Right cardiac atrium (tissue), 5 donors: ENCODE results near the gene GIT2. TPM values are rescaled to one million over a fixed set of nuclear protein-coding genes. Genes with fewer than 3 reads are reported as not detected.

Source experiments
- ATAC-seq, 2 donors: fragments of 200-7000 bp; cut with Tn5 transposase; one replicate each; pipeline versions ENCODE4 v1.8.0 to v1.9.1; 2020; ENCODE audit warnings: moderate library complexity in 2 of 2, mild to moderate bottlenecking in 1 of 2
- DNase-seq, 3 donors: peaks; one replicate each; pipeline ENCODE4 v3.0.0-alpha.2; 2020
- H3K27ac ChIP-seq: one replicate; pipeline ENCODE4 v1.5.1; 2013; ENCODE audit warnings: mild to moderate bottlenecking, low read length, control low read depth, moderate library complexity
- H3K27me3 ChIP-seq: one replicate; pipeline ENCODE4 v1.6.1; 2013; ENCODE audit not compliant: control insufficient read depth, insufficient read depth
- H3K4me1 ChIP-seq: one replicate; pipeline ENCODE4 v1.6.1; 2013; ENCODE audit warnings: low read length; ENCODE audit not compliant: control insufficient read depth, insufficient read depth
- H3K4me3 ChIP-seq: one replicate; pipeline ENCODE4 v1.5.1; 2013; ENCODE audit warnings: low read length, control low read depth
- H3K9me3 ChIP-seq: one replicate; pipeline ENCODE4 v1.6.1; 2013; ENCODE audit warnings: low read length; ENCODE audit not compliant: control insufficient read depth
- WGBS: extraction: QIAGEN DNeasy Blood & Tissue Kit; methylation state at CpG from one replicate; pipeline ENCODE4 v1.1.7; 2013; 5-methylcytosine and 5-hydroxymethylcytosine counted together
- intact Hi-C, 4 donors: fragments of 100-400 bp; cut with DNase I; formaldehyde crosslinking; loops; one replicate each; pipeline versions ENCODE4 v1.11.0 to v1.14.0; 2022 to 2023
- polyA plus RNA-seq: library from polyadenylated mRNA; stranded (reverse); fragments of 200-250 nt; gene quantifications from one replicate; pipeline ENCODE4 v1.2.3, GENCODE V29; 2013
- total RNA-seq, 4 donors: library from RNA; stranded (reverse); fragmentation: NEBNext Ultra II Directional; extraction: Animal tissue kit (Norgen Biotek cat#: 25700); gene quantifications; one replicate each; pipeline ENCODE4 v1.2.1, GENCODE V29; 2021
- donor health status: healthy with polysubstance abuse.
- donor health status: DM: no; HTN: yes; CAD: no.
- donor health status: DM: no; HTN: no; CAD: no.
- donor health status: DM: no; HTN: yes; CAD: no; lungs with severe emphysema.
- donor health status: DM: yes; HTN: yes; CAD: no.

The GIT2 gene
- total and polyA plus RNA-seq, 5 donors, result 17.9 to 44.6 (median 32.3) TPM

- Histone ChIP-seq H3K27ac (no peak overlapping the region), H3K27me3 (no peaks in the 10 kb centered on the region), H3K4me3 (no peak overlapping the region), H3K9me3 (no peaks in the 10 kb centered on the region), H3K4me1 (peaks cover under 1% of the 10 kb centered on the region)
- 94% methylated on average over 7 of the region's 7 CpGs for WGBS
- intact Hi-C loops, result no loop called here
- DNase-seq, result no peak
- no peak for ATAC-seq
Measured at GRCh38 chr12:110005319-110005973, 9.3 kb upstream of the GIT2 start.

- H3K4me3 ChIP-seq, result no peak overlapping the region
- peaks cover 5% of the 10 kb centered on the region for H3K4me1 ChIP-seq
- intact Hi-C loops, result no loop called here
- H3K9me3 ChIP-seq, result no peaks in the 10 kb centered on the region
- WGBS, result 86% methylated on average over 4 of the region's 4 CpGs
- ATAC-seq (no peak), DNase-seq (no peak)
- H3K27ac ChIP-seq, result no peak overlapping the region
- H3K27me3 ChIP-seq, result no peaks in the 10 kb centered on the region
Measured at GRCh38 chr12:110004598-110004997, 8.4 kb upstream of the GIT2 start.

GRCh38 chr12:110002676-110003515, 6.7 kb upstream of the GIT2 start:
- Histone ChIP-seq H3K9me3 (no peaks in the 10 kb centered on the region), H3K4me1 (peaks cover 5% of the 10 kb centered on the region), H3K27me3 (no peaks in the 10 kb centered on the region), H3K27ac (no peak overlapping the region), H3K4me3 (no peak overlapping the region)
- no peak for DNase-seq
- ATAC-seq, result no peak
- intact Hi-C loops, result no loop called here
- WGBS, result 84% methylated on average over 8 of the region's 8 CpGs

- intact Hi-C loops, result no loop called here
- ATAC-seq (no peak), DNase-seq (no peak)
- Histone ChIP-seq H3K4me1 (peaks cover 5% of the 10 kb centered on the region), H3K27me3 (no peaks in the 10 kb centered on the region), H3K27ac (no peak overlapping the region), H3K4me3 (no peak overlapping the region), H3K9me3 (no peaks in the 10 kb centered on the region)
- WGBS, result 88% methylated on average over 4 of the region's 4 CpGs
Measured at GRCh38 chr12:110001596-110001995, 5.4 kb upstream of the GIT2 start.

GRCh38 chr12:109999983-110000505, 3.9 kb upstream of the GIT2 start:
- H3K27ac ChIP-seq, result peak overlapping the region; percentile 7
- H3K9me3 ChIP-seq, result no peaks in the 10 kb centered on the region
- H3K4me1 ChIP-seq, result peaks cover 5% of the 10 kb centered on the region

GRCh38 chr12:109999649-109999971, 3.4 kb upstream of the GIT2 start:
- Histone ChIP-seq H3K27ac (peak overlapping the region; percentile 7), H3K4me1 (peaks cover 5% of the 10 kb centered on the region), H3K4me3 (peak overlapping the region; percentile 87), H3K27me3 (no peaks in the 10 kb centered on the region), H3K9me3 (no peaks in the 10 kb centered on the region)
- intact Hi-C loops, result no loop called here
- peak in 1 of 3 donors; percentile 22 for DNase-seq
- WGBS, result under 1% methylated on average over 27 of the region's 27 CpGs
- no peak for ATAC-seq

More at GRCh38 chr12:109999983-110000505, 3.9 kb upstream of the GIT2 start:
- H3K4me3 ChIP-seq, result peak overlapping the region; percentile 87
- ATAC-seq (no peak), DNase-seq (peak in 2 of 3 donors; percentile 68 to 71)
- intact Hi-C loops, result no loop called here
- WGBS, result 3% methylated on average over 17 of the region's 17 CpGs
- no peaks in the 10 kb centered on the region for H3K27me3 ChIP-seq

GRCh38 chr12:109998904-109999648, 2.9 kb upstream of the GIT2 start, which contains the start of gene ANKRD13A:
Gene ANKRD13A, plus strand, starts transcription at chr12:109999430. Its CDS starts 259 bp downstream, at chr12:109999689.
- Histone ChIP-seq H3K27me3 (no peaks in the 10 kb centered on the region), H3K4me3 (peak within 1 kb of the TSS; percentile 87), H3K27ac (peak within 1 kb of the TSS; percentile 88), H3K9me3 (no peaks in the 10 kb centered on the region), H3K4me1 (peaks cover 5% of the 10 kb centered on the region)
- intact Hi-C loops, result no loop called here
- DNase-seq, result peak; percentile 91 to 95 (median 94)
- peak; percentile 88 to 93 for ATAC-seq
- WGBS, result under 1% methylated on average over 62 of the region's 62 CpGs

- H3K27ac ChIP-seq, result peak overlapping the region; percentile 88
- H3K4me3 ChIP-seq, result peak overlapping the region; percentile 87
- no peaks in the 10 kb centered on the region for H3K27me3 ChIP-seq
- H3K9me3 ChIP-seq, result no peaks in the 10 kb centered on the region
- H3K4me1 ChIP-seq, result peaks cover 5% of the 10 kb centered on the region
- WGBS, result 62% methylated on average over 9 of the region's 9 CpGs
- ATAC-seq, result no peak
- intact Hi-C loops, result no loop called here
- no peak for DNase-seq
Measured at GRCh38 chr12:109998241-109998903, 2.2 kb upstream of the GIT2 start.

GRCh38 chr12:109997393-109997792, 1.2 kb upstream of the GIT2 start:
- WGBS, result 91% methylated on average over 4 of the region's 4 CpGs
- intact Hi-C loops, result no loop called here
- H3K4me3 ChIP-seq, result no peak overlapping the region
- ATAC-seq, result no peak
- no peaks in the 10 kb centered on the region for H3K27me3 ChIP-seq
- H3K9me3 ChIP-seq, result no peaks in the 10 kb centered on the region
- DNase-seq, result no peak
- H3K4me1 ChIP-seq, result peaks cover 5% of the 10 kb centered on the region
- H3K27ac ChIP-seq, result no peak overlapping the region

- Histone ChIP-seq H3K27me3 (no peaks in the 10 kb centered on the region), H3K4me3 (peak overlapping the region; percentile 77), H3K27ac (no peak overlapping the region), H3K9me3 (no peaks in the 10 kb centered on the region), H3K4me1 (peaks cover 5% of the 10 kb centered on the region)
- DNase-seq (no peak), ATAC-seq (no peak)
- intact Hi-C loops, result no loop called here
- 50% methylated on average over 2 of the region's 2 CpGs for WGBS
Measured at GRCh38 chr12:109996483-109996853, 300 bp upstream of the GIT2 start.
